CD4-positive, alpha-beta T cell treated with Interleukin-17A for 1 hour (primary cell): Measurements from ENCODE around the gene KCNK3.
"Not testable (repeated sequence)": the region's sequence is repeated elsewhere in the genome, so short reads cannot be mapped to it uniquely, and the experiment has no call there.

Source experiments
- DNase-seq: peaks from one replicate; pipeline ENCODE4 v3.0.0-alpha.2; 2020

Gene KCNK3

GRCh38 chr2:26692279-26692896 is at the start of gene KCNK3:
TSS of gene KCNK3 (plus strand) at chr2:26692722. CDS start at chr2:26692876, 154 bp downstream.
- DNase-seq: peak; percentile 17

GRCh38 chr2:26644188-26644835 is 48.2 kb upstream of the KCNK3 start:
- no peak for DNase-seq

GRCh38 chr2:26645762-26646161 is 46.8 kb upstream of the KCNK3 start:
- DNase-seq: no peak

- no peak for DNase-seq
Observed at GRCh38 chr2:26646986-26647672, 45.4 kb upstream of the KCNK3 start.

- DNase-seq: no peak
Observed at GRCh38 chr2:26647981-26648380, 44.5 kb upstream of the KCNK3 start.

- no peak for DNase-seq
Observed at GRCh38 chr2:26648516-26648915, 44.0 kb upstream of the KCNK3 start.

- DNase-seq: no peak
Observed at GRCh38 chr2:26649322-26649721, 43.2 kb upstream of the KCNK3 start.

- no peak for DNase-seq
Observed at GRCh38 chr2:26649992-26650712, 42.4 kb upstream of the KCNK3 start.

- no peak for DNase-seq
Observed at GRCh38 chr2:26650713-26651469, 41.6 kb upstream of the KCNK3 start.

GRCh38 chr2:26651470-26651771 is 41.1 kb upstream of the KCNK3 start:
- DNase-seq: no peak

GRCh38 chr2:26651799-26652198 is 40.7 kb upstream of the KCNK3 start:
- no peak for DNase-seq

- no peak for DNase-seq
Observed at GRCh38 chr2:26652361-26653041, 40.0 kb upstream of the KCNK3 start.

GRCh38 chr2:26653207-26654060 is 39.1 kb upstream of the KCNK3 start:
- no peak for DNase-seq

GRCh38 chr2:26654061-26654340 is 38.5 kb upstream of the KCNK3 start:
- no peak for DNase-seq

- DNase-seq: not testable (repeated sequence)
Observed at GRCh38 chr2:26655120-26655519, 37.4 kb upstream of the KCNK3 start.

GRCh38 chr2:26655611-26656195 is 36.8 kb upstream of the KCNK3 start:
- no peak for DNase-seq

GRCh38 chr2:26657265-26657664 is 35.3 kb upstream of the KCNK3 start:
- DNase-seq: no peak

- DNase-seq: no peak
Observed at GRCh38 chr2:26658691-26659346, 33.7 kb upstream of the KCNK3 start.

GRCh38 chr2:26660363-26660962 is 32.1 kb upstream of the KCNK3 start:
- DNase-seq: no peak

- not testable (repeated sequence) for DNase-seq
Observed at GRCh38 chr2:26665296-26665695, 27.2 kb upstream of the KCNK3 start.
